GM23338 (cell line): ENCODE data around the gene C1QTNF2. TPM values are rescaled to one million over a fixed set of nuclear protein-coding genes. Genes with fewer than 3 reads are reported as not detected.

Source experiments
- ATAC-seq: fragments of 200-7000 bp; cut with Tn5 transposase; 3 replicates; pipeline ENCODE4 v1.9.1; 2020
- DNase-seq: peaks from one replicate; pipeline ENCODE4 v3.0.0-alpha.2; 2015; ENCODE audit warnings: low spot score
- H2AFZ ChIP-seq: fragments of 200-600 bp; sonication (generic); 2 replicates; pipeline ENCODE4 v1.8.0; 2016; ENCODE audit warnings: antibody characterized with exemption, mild to moderate bottlenecking, moderate library complexity
- H3F3A ChIP-seq: fragments of 200-600 bp; sonication (generic); replicated peaks from 2 replicates; pipeline ENCODE4 v1.8.0; 2017; ENCODE audit warnings: antibody characterized with exemption, mixed run types, low read depth
- H3K27ac ChIP-seq: fragments of 200-600 bp; sonication (generic); 2 replicates; pipeline ENCODE4 v1.6.1; 2016; ENCODE audit warnings: low read depth
- H3K27me3 ChIP-seq: fragments of 200-600 bp; sonication (generic); 2 replicates; pipeline ENCODE4 v1.8.0; 2016; ENCODE audit warnings: mild to moderate bottlenecking, mixed run types, moderate library complexity; ENCODE audit not compliant: insufficient read depth
- H3K36me3 ChIP-seq: fragments of 200-600 bp; sonication (generic); 2 replicates; pipeline ENCODE4 v1.8.0; 2016; ENCODE audit warnings: mild to moderate bottlenecking; ENCODE audit not compliant: insufficient read depth
- H3K4me1 ChIP-seq: fragments of 200-600 bp; sonication (generic); 2 replicates; pipeline ENCODE4 v1.8.0; 2016; ENCODE audit warnings: mild to moderate bottlenecking, moderate library complexity; ENCODE audit not compliant: insufficient read depth
- H3K4me2 ChIP-seq: fragments of 200-600 bp; sonication (generic); 2 replicates; pipeline ENCODE4 v1.7.1; 2017; ENCODE audit warnings: mixed run types
- H3K4me3 ChIP-seq: fragments of 200-600 bp; sonication (generic); 2 replicates; pipeline ENCODE4 v1.6.1; 2016; ENCODE audit warnings: mixed run types
- H3K79me2 ChIP-seq: fragments of 200-600 bp; sonication (generic); replicated peaks from 2 replicates; pipeline ENCODE4 v1.8.0; 2017; ENCODE audit warnings: mild to moderate bottlenecking; ENCODE audit not compliant: insufficient read depth
- H3K9me2 ChIP-seq: fragments of 200-600 bp; sonication (generic); 2 replicates; pipeline ENCODE4 v1.8.0; 2017; ENCODE audit not compliant: insufficient read depth
- H4K20me1 ChIP-seq: fragments of 200-600 bp; sonication (generic); replicated peaks from 2 replicates; pipeline ENCODE4 v1.8.0; 2017; ENCODE audit warnings: mild to moderate bottlenecking; ENCODE audit not compliant: insufficient read depth
- H3K27ac Mint-ChIP-seq: 2 replicates; pipeline ENCODE4 v1.8.0; 2020; ENCODE audit warnings: inconsistent platforms, mild to moderate bottlenecking, moderate library complexity, mixed read lengths
- H3K27me3 Mint-ChIP-seq: 3 replicates; pipeline ENCODE4 v1.8.0; 2022; ENCODE audit warnings: low read depth, mild to moderate bottlenecking, moderate library complexity, mixed read lengths, inconsistent platforms; ENCODE audit not compliant: insufficient read depth, poor library complexity
- H3K36me3 Mint-ChIP-seq: 3 replicates; pipeline ENCODE4 v1.8.0; 2021; ENCODE audit warnings: low read depth, mild to moderate bottlenecking, inconsistent platforms, moderate library complexity, mixed read lengths
- H3K4me1 Mint-ChIP-seq: 3 replicates; pipeline ENCODE4 v1.8.0; 2020; ENCODE audit warnings: mild to moderate bottlenecking, inconsistent platforms, mixed read lengths
- H3K4me3 Mint-ChIP-seq: 3 replicates; pipeline ENCODE4 v1.8.0; 2021; ENCODE audit warnings: moderate library complexity, mild to moderate bottlenecking, inconsistent platforms, mixed read lengths
- H3K9me3 Mint-ChIP-seq: 3 replicates; pipeline ENCODE4 v1.8.0; 2020; ENCODE audit warnings: moderate library complexity, mild to moderate bottlenecking, inconsistent platforms, mixed read lengths
- CREB1 ChIP-seq: fragments of 250-450 bp; sonication (Bioruptor Pico); IDR thresholded peaks from 2 replicates; pipeline ENCODE4 v1.5.0; 2020; ENCODE audit warnings: low read depth, mild to moderate bottlenecking, moderate library complexity
- CTCF ChIP-seq, 2 experiments: fragments of 200-600 bp in 1 of 2; sonication (generic) in 1 of 2; conservative IDR thresholded peaks; 2 replicates each; pipeline versions ENCODE4 v1.5.1 to v1.6.1; 2016 to 2017; ENCODE audit warnings: antibody characterized with exemption in 2 of 2, low read depth in 2 of 2, mild to moderate bottlenecking in 2 of 2, moderate library complexity in 1 of 2
- ETS1 ChIP-seq: IDR thresholded peaks from 2 replicates; pipeline ENCODE4 v1.6.1; 2016; ENCODE audit warnings: antibody characterized with exemption
- EZH2 ChIP-seq: fragments of 200-600 bp; sonication (generic); IDR thresholded peaks from one replicate; pipeline ENCODE4 v1.8.0; 2017; ENCODE audit warnings: antibody characterized with exemption, mild to moderate bottlenecking, low read depth; ENCODE audit not compliant: unreplicated experiment
- EZH2phosphoT487 ChIP-seq: fragments of 200-600 bp; sonication (generic); IDR thresholded peaks from one replicate; pipeline ENCODE4 v1.8.1; 2018; ENCODE audit warnings: antibody characterized with exemption; ENCODE audit not compliant: unreplicated experiment
- JUNB ChIP-seq: IDR thresholded peaks from one replicate; pipeline ENCODE4 v1.6.1; 2016; ENCODE audit warnings: antibody characterized with exemption; ENCODE audit not compliant: unreplicated experiment
- NANOG ChIP-seq: IDR thresholded peaks from 2 replicates; pipeline ENCODE4 v1.6.1; 2016; ENCODE audit warnings: antibody characterized with exemption, borderline replicate concordance
- POLR2AphosphoS5 ChIP-seq: IDR thresholded peaks from 2 replicates; pipeline ENCODE4 v1.6.1; 2016; ENCODE audit warnings: antibody characterized with exemption, low read depth
- REST ChIP-seq: IDR thresholded peaks from one replicate; pipeline ENCODE4 v1.6.1; 2018; ENCODE audit warnings: antibody characterized with exemption; ENCODE audit not compliant: unreplicated experiment
- STAT1 ChIP-seq: IDR thresholded peaks from one replicate; pipeline ENCODE4 v1.6.1; 2016; ENCODE audit warnings: antibody characterized with exemption; ENCODE audit not compliant: unreplicated experiment
- ZNF114 ChIP-seq: fragments of 250-450 bp; sonication (Bioruptor Pico); IDR thresholded peaks from 2 replicates; pipeline ENCODE4 v1.5.0; 2020; ENCODE audit warnings: mild to moderate bottlenecking, moderate library complexity
- ZNF331 ChIP-seq: fragments of 250-450 bp; sonication (Bioruptor Pico); IDR thresholded peaks from 2 replicates; pipeline ENCODE4 v1.5.0; 2020; ENCODE audit warnings: low read depth, mild to moderate bottlenecking, moderate library complexity
- ZNF462 ChIP-seq: fragments of 250-450 bp; sonication (Bioruptor Pico); IDR thresholded peaks from 2 replicates; pipeline ENCODE4 v1.5.0; 2020; ENCODE audit warnings: mild to moderate bottlenecking, moderate library complexity
- polyA plus RNA-seq: library from polyadenylated mRNA; unstranded; fragments of >200 nt; fragmentation: Nextera tagmentation; extraction: Ambion mirVana; gene quantifications from 2 replicates; pipeline ENCODE4 v1.2.1, GENCODE V29; 2016
- total RNA-seq: library from RNA; depleted of rRNA; stranded (reverse); fragments of >200 nt; shearing (Covaris generic); gene quantifications from 2 replicates; pipeline ENCODE4 v1.2.3, GENCODE V29; 2014

The C1QTNF2 gene
- total and polyA plus RNA-seq, 2 experiments from 2014 or later: 0.56 to 0.92 TPM

- TF ChIP-seq EZH2phosphoT487 (no peak), ZNF462 (CRISPR knock-in tag) (no peak), STAT1 (no peak), REST (no peak), EZH2 (no peak), CREB1 (no peak), NANOG (no peak), ZNF114 (no peak), JUNB (no peak), ZNF331 (no peak), ETS1 (no peak), POLR2AphosphoS5 (no peak), CTCF (conservative IDR thresholded peaks at IDR 0.05; ENCODE audit: low read depth in 2 of 2) (no peak)
- Histone ChIP-seq H3K9me2 (no peaks in the 10 kb centered on the region; the same call in 1 of the 2 replicates), H3F3A (no peaks in the 10 kb centered on the region), H3K4me3 (no peak overlapping the region), H2AFZ (no peak overlapping the region), H3K36me3 (no peaks in the 10 kb centered on the region), H3K27ac (peak overlapping the region; percentile 72; the same call in 1 of the 2 replicates), H3K4me1 (peaks cover 25% of the 10 kb centered on the region), H3K79me2 (peaks cover 97% of the 10 kb centered on the region), H3K27me3 (no peaks in the 10 kb centered on the region), H3K4me2 (no peak overlapping the region; the same call in 1 of the 2 replicates), H4K20me1 (peaks cover 7% of the 10 kb centered on the region)
- no peaks in the 10 kb centered on the region; the same call in 2 of the 3 replicates for H3K9me3 Mint-ChIP-seq
- no peak overlapping the region for H3K27ac Mint-ChIP-seq
- ATAC-seq: no peak
- DNase-seq: no peak
- peaks cover 8% of the 10 kb centered on the region for H3K27me3 Mint-ChIP-seq
- peaks cover 43% of the 10 kb centered on the region for H3K4me1 Mint-ChIP-seq
- no peak overlapping the region for H3K4me3 Mint-ChIP-seq
- H3K36me3 Mint-ChIP-seq: peaks cover 7% of the 10 kb centered on the region
Observed at GRCh38 chr5:160297776-160298175, 72.7 kb downstream of the C1QTNF2 start.
